ENCODE results near the gene MXRA7. TPM values are rescaled to one million over a fixed set of nuclear protein-coding genes. Genes with fewer than 3 reads are reported as not detected.
"Not testable (repeated sequence)": the region's sequence is repeated elsewhere in the genome, so short reads cannot be mapped to it uniquely, and the experiment has no call there.

MXRA7 gene
- total and polyA plus RNA-seq, 4 donors: 4.8 to 22.1 (median 11.3) TPM

GRCh38 chr17:76751416-76751993 lies 40.7 kb upstream of the MXRA7 start (continued):
- TF ChIP-seq ATF3 (IDR thresholded peaks at IDR 0.05) (no peak), YY1 (IDR thresholded peaks at IDR 0.05) (no peak), FOXA1 (IDR thresholded peaks at IDR 0.05) (no peak), NR2F2 (IDR thresholded peaks at IDR 0.05) (no peak), RAD21 (IDR thresholded peaks at IDR 0.05) (no peak), HNF4A (conservative IDR thresholded peaks at IDR 0.05) (no peak), RXRA (IDR thresholded peaks at IDR 0.05) (no peak)

GRCh38 chr17:76748657-76749056 lies 37.9 kb upstream of the MXRA7 start:
- peaks cover 0 to 27% (median 21%) of the 10 kb centered on the region in 4 donors for H3K36me3 ChIP-seq (ENCODE audit: control insufficient read depth in 4 of 4, insufficient read depth in 3 of 4, low read depth in 1 of 4, low read length in 3 of 4)
- 98% methylated on average over 1 of the region's 1 CpG for WGBS
- no peak for DNase-seq (ENCODE audit: low spot score)
- TF ChIP-seq JUND (IDR thresholded peaks at IDR 0.05) (no peak), REST (IDR thresholded peaks at IDR 0.05) (no peak), NR2F2 (IDR thresholded peaks at IDR 0.05) (no peak), TAF1 (conservative IDR thresholded peaks at IDR 0.05) (no peak), FOXA2 (IDR thresholded peaks at IDR 0.05) (no peak), SP1 (IDR thresholded peaks at IDR 0.05) (no peak), HNF4A (conservative IDR thresholded peaks at IDR 0.05) (no peak), ATF3 (IDR thresholded peaks at IDR 0.05) (no peak)
- no peak overlapping the region for H3K4me3 ChIP-seq (ENCODE audit: low read depth in 1 of 3, low read length in 3 of 3)
- H3K9me3 ChIP-seq (ENCODE audit: control insufficient read depth in 4 of 4, low read length in 3 of 4): no peaks in the 10 kb centered on the region
- H3K27me3 ChIP-seq (ENCODE audit: control insufficient read depth in 4 of 4, insufficient read depth in 4 of 4, low read length in 3 of 4): no peaks in the 10 kb centered on the region
- H3K27ac ChIP-seq (ENCODE audit: low read depth in 1 of 2, low read length in 2 of 2): no peak overlapping the region
- H3K4me1 ChIP-seq (ENCODE audit: control insufficient read depth in 4 of 4, insufficient read depth in 4 of 4, low read length in 3 of 4): no peaks in the 10 kb centered on the region
- H3K9ac ChIP-seq (ENCODE audit: low read depth in 1 of 2, low read length in 2 of 2): no peak overlapping the region

- H3K9me3 ChIP-seq (ENCODE audit: control insufficient read depth in 4 of 4, low read length in 3 of 4): no peaks in the 10 kb centered on the region
- no peaks in the 10 kb centered on the region for H3K27me3 ChIP-seq (ENCODE audit: control insufficient read depth in 4 of 4, insufficient read depth in 4 of 4, low read length in 3 of 4)
- WGBS: 87% methylated on average over 9 of the region's 9 CpGs
- peaks cover 2 to 26% (median 21%) of the 10 kb centered on the region in 4 donors for H3K36me3 ChIP-seq (ENCODE audit: control insufficient read depth in 4 of 4, insufficient read depth in 3 of 4, low read depth in 1 of 4, low read length in 3 of 4)
- no peaks in the 10 kb centered on the region for H3K4me1 ChIP-seq (ENCODE audit: control insufficient read depth in 4 of 4, insufficient read depth in 4 of 4, low read length in 3 of 4)
- no peak for DNase-seq (ENCODE audit: low spot score)
- no peak overlapping the region for H3K27ac ChIP-seq (ENCODE audit: low read depth in 1 of 2, low read length in 2 of 2)
- no peak overlapping the region for H3K4me3 ChIP-seq (ENCODE audit: low read depth in 1 of 3, low read length in 3 of 3)
- TF ChIP-seq EGR1 (IDR thresholded peaks at IDR 0.05; ENCODE audit: low read depth in 2 of 2) (no peak), RAD21 (IDR thresholded peaks at IDR 0.05) (no peak), CTCF (IDR thresholded peaks at IDR 0.05; ENCODE audit: low read depth, low read length, missing input control) (no peak), HNF4G (IDR thresholded peaks at IDR 0.05) (no peak), MAX (IDR thresholded peaks at IDR 0.05) (no peak)
- H3K9ac ChIP-seq (ENCODE audit: low read depth in 1 of 2, low read length in 2 of 2): no peak overlapping the region
Measured at GRCh38 chr17:76747716-76748363, 37.1 kb upstream of the MXRA7 start.

GRCh38 chr17:76745785-76746184 lies 35.0 kb upstream of the MXRA7 start:
- H3K9ac ChIP-seq (ENCODE audit: low read depth in 1 of 2, low read length in 2 of 2); H3K4me3 ChIP-seq (ENCODE audit: low read depth in 1 of 3, low read length in 3 of 3); H3K27me3 ChIP-seq (ENCODE audit: control insufficient read depth in 4 of 4, insufficient read depth in 4 of 4, low read length in 3 of 4); H3K4me1 ChIP-seq (ENCODE audit: control insufficient read depth in 4 of 4, insufficient read depth in 4 of 4, low read length in 3 of 4); H3K27ac ChIP-seq (ENCODE audit: low read depth in 1 of 2, low read length in 2 of 2); H3K9me3 ChIP-seq (ENCODE audit: control insufficient read depth in 4 of 4, low read length in 3 of 4); DNase-seq (ENCODE audit: low spot score): not testable (repeated sequence)
- WGBS: 95% methylated on average over 6 of the region's 6 CpGs
- H3K36me3 ChIP-seq (ENCODE audit: control insufficient read depth in 4 of 4, insufficient read depth in 3 of 4, low read depth in 1 of 4, low read length in 3 of 4): peaks cover 2 to 26% (median 22%) of the 10 kb centered on the region in 4 donors

Measured in liver (tissue), 9 donors.